Mononuclear cell (primary cell): ENCODE results near the gene EPHA10. TPM values are rescaled to one million over a fixed set of nuclear protein-coding genes. Genes with fewer than 3 reads are reported as not detected.
"Not testable (repeated sequence)": the region's sequence is repeated elsewhere in the genome, so short reads cannot be mapped to it uniquely, and the experiment has no call there.

Source experiments
- H3K27me3 ChIP-seq: 2 replicates; pipeline ENCODE4 v1.6.0; 2011; ENCODE audit warnings: low read length, control low read depth; ENCODE audit not compliant: insufficient read depth
- H3K4me1 ChIP-seq: 2 replicates; pipeline ENCODE4 v1.5.1; 2011; ENCODE audit warnings: mild to moderate bottlenecking, low read length, control low read depth; ENCODE audit not compliant: insufficient read depth
- H3K4me3 ChIP-seq: 2 replicates; pipeline ENCODE4 v1.5.1; 2011; ENCODE audit warnings: mild to moderate bottlenecking, low read length, moderate library complexity
- H3K9me3 ChIP-seq: 2 replicates; pipeline ENCODE4 v1.5.1; 2011; ENCODE audit warnings: low read depth, mild to moderate bottlenecking, control low read depth, low read length
- total RNA-seq: library from RNA; depleted of rRNA; stranded (reverse); fragments of >200 nt; gene quantifications from one replicate; pipeline ENCODE4 v1.2.3, GENCODE V29; 2012

The EPHA10 gene
- total RNA-seq, 1 donor = not detected

GRCh38 chr1:37755290-37755689, 9.6 kb downstream of the EPHA10 start:
- Histone ChIP-seq H3K4me3 (no peak overlapping the region), H3K4me1 (no peaks in the 10 kb centered on the region), H3K27me3 (peaks cover 49% of the 10 kb centered on the region), H3K9me3 (no peaks in the 10 kb centered on the region)

- Histone ChIP-seq H3K27me3 (peaks cover 40% of the 10 kb centered on the region), H3K4me1 (no peaks in the 10 kb centered on the region), H3K9me3 (no peaks in the 10 kb centered on the region), H3K4me3 (no peak overlapping the region)
These were observed 11.2 kb downstream of the EPHA10 start for GRCh38 chr1:37753473-37754321.

GRCh38 chr1:37752583-37753471, 12.1 kb downstream of the EPHA10 start:
- Histone ChIP-seq H3K27me3 (peaks cover 36% of the 10 kb centered on the region), H3K4me1 (no peaks in the 10 kb centered on the region), H3K9me3 (no peaks in the 10 kb centered on the region), H3K4me3 (no peak overlapping the region)

- Histone ChIP-seq H3K9me3 (no peaks in the 10 kb centered on the region), H3K4me1 (no peaks in the 10 kb centered on the region), H3K27me3 (peaks cover 36% of the 10 kb centered on the region), H3K4me3 (no peak overlapping the region)
These were observed 12.7 kb downstream of the EPHA10 start for GRCh38 chr1:37752213-37752582.

- H3K9me3 ChIP-seq = peaks cover 6% of the 10 kb centered on the region
- no peaks in the 10 kb centered on the region for H3K4me1 ChIP-seq
- H3K4me3 ChIP-seq = no peak overlapping the region
- peaks cover 22% of the 10 kb centered on the region for H3K27me3 ChIP-seq
These were observed 16.4 kb downstream of the EPHA10 start for GRCh38 chr1:37748565-37748964.

GRCh38 chr1:37746806-37747205, 18.1 kb downstream of the EPHA10 start:
- peaks cover 6% of the 10 kb centered on the region for H3K9me3 ChIP-seq
- peaks cover 20% of the 10 kb centered on the region for H3K27me3 ChIP-seq
- H3K4me1 ChIP-seq = no peaks in the 10 kb centered on the region

GRCh38 chr1:37741662-37742061, 23.3 kb downstream of the EPHA10 start:
- H3K4me1 ChIP-seq = no peaks in the 10 kb centered on the region
- H3K4me3 ChIP-seq = no peak overlapping the region
- peaks cover 2% of the 10 kb centered on the region for H3K9me3 ChIP-seq
- peaks cover 14% of the 10 kb centered on the region for H3K27me3 ChIP-seq

More at GRCh38 chr1:37746806-37747205, 18.1 kb downstream of the EPHA10 start:
- H3K4me3 ChIP-seq = no peak overlapping the region

- no peaks in the 10 kb centered on the region for H3K4me1 ChIP-seq
- H3K4me3 ChIP-seq = no peak overlapping the region
- H3K9me3 ChIP-seq = no peaks in the 10 kb centered on the region
- peaks cover 12% of the 10 kb centered on the region for H3K27me3 ChIP-seq
These were observed 23.8 kb downstream of the EPHA10 start for GRCh38 chr1:37741130-37741529.

- H3K4me1 ChIP-seq = no peaks in the 10 kb centered on the region
- peaks cover 19% of the 10 kb centered on the region for H3K27me3 ChIP-seq
- no peaks in the 10 kb centered on the region for H3K9me3 ChIP-seq
- H3K4me3 ChIP-seq = no peak overlapping the region
These were observed 25.7 kb downstream of the EPHA10 start for GRCh38 chr1:37739222-37739621.

- H3K4me3 ChIP-seq = not testable (repeated sequence)
- peaks cover 19% of the 10 kb centered on the region for H3K27me3 ChIP-seq
These were observed 26.3 kb downstream of the EPHA10 start for GRCh38 chr1:37738619-37739018.

GRCh38 chr1:37737975-37738374, 26.9 kb downstream of the EPHA10 start:
- not testable (repeated sequence) for H3K4me1 ChIP-seq, H3K4me3 ChIP-seq, H3K9me3 ChIP-seq
- peaks cover 19% of the 10 kb centered on the region for H3K27me3 ChIP-seq

More at GRCh38 chr1:37738619-37739018, 26.3 kb downstream of the EPHA10 start:
- H3K9me3 ChIP-seq, H3K4me1 ChIP-seq: not testable (repeated sequence)

- H3K27me3 ChIP-seq = peaks cover 14% of the 10 kb centered on the region
- H3K9me3 ChIP-seq = no peaks in the 10 kb centered on the region
- no peak overlapping the region for H3K4me3 ChIP-seq
- no peaks in the 10 kb centered on the region for H3K4me1 ChIP-seq
These were observed 30.0 kb downstream of the EPHA10 start for GRCh38 chr1:37734629-37735591.

GRCh38 chr1:37732111-37732780, 32.7 kb downstream of the EPHA10 start:
- Histone ChIP-seq H3K4me3 (no peak overlapping the region), H3K27me3 (peaks cover 14% of the 10 kb centered on the region), H3K9me3 (no peaks in the 10 kb centered on the region), H3K4me1 (no peaks in the 10 kb centered on the region)
